Cerebellar nuclear complex (tissue), 1 donor: ENCODE results near the gene OR11L1.

Experiments used
- DNase-seq, 2 experiments: peaks; one replicate each; lab custom pipeline; 2025; lab: John Stamatoyannopoulos, UW

Gene OR11L1

DNA sequence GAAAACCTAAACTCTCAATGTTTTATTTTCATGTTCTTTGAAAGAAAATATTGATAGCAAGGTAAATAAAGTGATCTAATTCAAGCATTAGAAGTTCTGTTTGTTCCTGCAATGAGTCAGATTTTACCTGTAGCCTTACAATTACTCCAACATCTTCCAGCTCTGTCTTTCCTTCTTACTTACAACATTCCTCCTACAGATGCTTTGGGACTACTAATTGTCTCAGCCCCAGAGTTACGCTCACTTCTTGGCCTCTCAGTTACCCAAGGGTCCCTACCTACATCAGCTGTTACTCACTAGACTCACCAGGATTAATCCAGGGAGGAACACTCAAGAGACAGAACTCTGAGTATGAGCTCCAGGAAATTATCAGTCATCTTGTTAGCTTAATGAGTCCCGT, 44.2 kb downstream of the OR11L1 start:
- no peak for DNase-seq
